GDM1 (cell line): ENCODE results near the gene RPL27.

Experiments
- DNase-seq: peaks from one replicate; lab custom pipeline; 2025; lab: John Stamatoyannopoulos, UW

Gene RPL27

DNA sequence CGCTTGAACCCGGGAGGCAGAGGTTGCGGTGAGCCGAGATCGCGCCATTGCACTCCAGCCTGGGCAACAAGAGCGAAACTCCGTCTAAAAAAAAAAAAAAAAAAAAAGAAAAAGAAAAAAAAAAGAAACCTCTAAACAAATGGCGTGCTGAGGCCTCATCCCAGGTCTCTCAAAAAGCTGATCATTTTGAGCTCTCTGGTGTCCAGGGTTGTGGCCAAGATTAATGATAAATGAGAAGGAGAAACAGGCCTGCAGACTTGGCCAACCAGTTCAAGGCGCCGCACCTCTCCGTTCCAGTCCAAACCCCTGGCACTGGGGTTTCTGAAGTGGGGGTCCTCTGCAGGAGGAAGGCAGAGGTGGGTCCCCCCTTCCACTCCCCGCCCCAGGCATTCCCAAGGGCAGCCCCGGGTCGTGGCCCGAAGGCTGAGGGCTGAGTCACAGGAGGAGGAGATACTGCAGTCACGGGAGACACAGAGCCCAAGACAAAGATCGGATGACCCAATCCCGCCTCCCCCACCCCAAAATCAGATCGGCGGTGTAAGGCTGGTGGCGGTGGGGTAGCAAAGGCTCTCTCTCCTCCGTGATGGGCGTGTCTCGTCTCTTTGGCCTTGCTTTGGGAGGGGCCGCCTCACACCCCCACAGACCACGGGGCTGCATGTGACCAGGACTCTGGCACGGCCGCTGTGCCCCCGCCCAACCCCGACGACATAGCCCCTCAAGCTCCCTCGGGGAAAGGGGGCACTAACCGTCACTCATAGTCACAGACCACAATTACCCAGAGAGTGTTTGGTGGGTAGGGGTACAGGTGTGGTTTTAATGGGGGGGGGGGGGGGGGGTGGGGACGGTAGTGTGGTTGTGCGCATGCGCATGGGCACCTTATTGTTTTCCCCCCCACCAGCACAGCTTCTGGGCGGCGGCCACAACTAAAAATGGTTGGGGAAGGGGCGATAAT, 22.8 kb downstream of the RPL27 start:
- no peak for DNase-seq

DNA sequence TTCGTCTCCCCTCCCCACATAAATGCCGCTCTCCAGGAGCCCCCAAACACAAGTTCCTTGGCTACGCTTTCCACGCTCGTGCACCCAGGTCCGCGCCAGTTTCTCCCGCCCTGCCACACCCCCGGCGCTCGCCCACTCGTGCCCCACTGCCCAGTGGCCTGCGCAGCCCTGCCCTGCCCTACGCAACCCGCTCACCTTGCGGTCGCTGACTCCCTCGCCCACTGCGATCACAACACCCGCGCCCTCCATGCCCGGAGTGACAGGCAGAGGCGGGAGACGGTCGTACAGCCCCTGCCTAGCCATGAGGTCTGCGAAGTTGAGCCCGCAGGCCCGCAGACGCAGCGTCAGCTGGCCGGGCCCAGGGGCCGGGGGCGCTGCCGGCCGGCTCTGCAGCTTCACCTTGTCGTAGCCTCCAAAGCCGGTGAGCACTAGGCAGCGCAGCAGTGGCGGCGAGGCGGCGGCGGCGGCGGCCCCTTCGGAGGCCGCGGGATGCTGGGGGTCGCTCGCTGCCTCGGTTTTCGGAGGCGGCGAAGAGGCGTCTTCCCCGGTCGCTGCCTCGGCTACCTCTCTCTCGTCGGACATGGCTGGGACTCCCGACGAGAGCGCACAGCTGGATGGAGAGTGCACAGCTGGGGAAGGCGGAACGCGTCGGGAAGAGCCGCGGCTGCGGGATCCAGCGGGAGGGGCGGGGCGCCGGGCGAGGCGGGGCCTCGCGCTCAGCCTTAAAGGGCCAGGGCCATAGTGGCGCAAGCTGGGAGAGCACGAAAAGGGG, 23.7 kb downstream of the RPL27 start, which contains the start of gene VAT1:
Gene VAT1 (minus strand): TSS at position 645 of the 772 bp plus-strand sequence. CDS start 63 bp downstream, at position 582.
- DNase-seq, result peak; percentile 46

DNA sequence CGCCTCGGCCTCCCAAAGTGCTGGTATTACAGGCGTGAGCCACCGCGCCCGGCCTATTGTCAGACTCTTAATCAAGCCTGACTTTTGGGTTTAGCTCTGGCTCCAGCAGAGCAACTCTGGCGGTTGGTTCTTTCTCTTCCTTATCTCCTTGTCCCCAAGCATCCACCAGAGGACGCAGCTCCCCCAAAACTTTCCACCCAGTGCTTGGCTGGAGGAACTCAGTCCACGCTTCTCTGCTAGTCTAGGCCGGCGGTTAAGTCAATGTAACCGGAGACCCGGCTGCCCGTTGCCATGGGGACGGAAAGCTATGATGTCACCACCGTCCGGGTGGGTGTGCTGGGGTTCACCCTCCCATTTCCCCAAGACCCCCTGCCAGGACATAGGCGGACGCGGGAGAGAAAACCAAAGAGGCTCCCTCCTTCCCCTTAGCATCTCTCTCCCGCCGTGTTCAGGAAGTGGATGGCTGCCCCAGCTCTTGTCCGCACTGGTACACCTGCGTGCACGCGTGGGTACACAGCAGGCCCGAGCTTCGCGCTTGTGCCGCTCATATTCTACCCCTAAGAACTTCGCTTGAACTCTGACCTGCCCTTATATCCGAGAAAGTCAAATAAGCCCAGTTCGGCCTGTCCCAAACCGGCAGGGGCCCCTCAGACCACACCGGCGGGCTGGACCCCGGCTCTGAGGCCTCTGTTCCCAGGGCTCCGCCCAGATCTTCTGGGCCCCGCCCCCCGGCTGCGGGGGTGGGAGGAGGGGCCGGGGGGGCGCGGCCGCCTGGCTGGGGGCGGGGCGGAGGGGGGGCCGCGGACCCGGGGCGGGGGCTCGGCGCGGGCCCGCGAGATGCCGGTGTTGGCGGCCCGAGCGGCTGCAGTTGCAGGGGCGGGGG, 26.4 kb downstream of the RPL27 start, which contains the start of gene RND2:
Gene RND2 (plus strand): TSS at position 825 of the 883 bp plus-strand sequence. CDS start 117 bp downstream, outside the sequence.
- DNase-seq, result peak; percentile 77

DNA sequence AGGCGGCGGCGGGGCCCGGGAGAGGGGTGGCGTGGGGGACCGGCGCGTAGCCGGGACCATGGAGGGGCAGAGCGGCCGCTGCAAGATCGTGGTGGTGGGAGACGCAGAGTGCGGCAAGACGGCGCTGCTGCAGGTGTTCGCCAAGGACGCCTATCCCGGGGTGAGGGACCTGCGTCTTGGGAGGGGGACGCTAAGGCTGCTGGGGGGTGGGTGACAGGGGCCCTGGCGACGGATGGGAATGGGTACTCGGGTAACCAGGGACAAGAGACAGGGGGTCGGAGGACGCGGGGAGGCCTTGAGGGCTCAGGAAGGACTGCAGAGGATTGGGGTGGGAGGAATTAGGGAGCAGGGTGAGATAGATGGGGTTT, 27.1 kb downstream of the RPL27 start:
- DNase-seq, result no peak

DNA sequence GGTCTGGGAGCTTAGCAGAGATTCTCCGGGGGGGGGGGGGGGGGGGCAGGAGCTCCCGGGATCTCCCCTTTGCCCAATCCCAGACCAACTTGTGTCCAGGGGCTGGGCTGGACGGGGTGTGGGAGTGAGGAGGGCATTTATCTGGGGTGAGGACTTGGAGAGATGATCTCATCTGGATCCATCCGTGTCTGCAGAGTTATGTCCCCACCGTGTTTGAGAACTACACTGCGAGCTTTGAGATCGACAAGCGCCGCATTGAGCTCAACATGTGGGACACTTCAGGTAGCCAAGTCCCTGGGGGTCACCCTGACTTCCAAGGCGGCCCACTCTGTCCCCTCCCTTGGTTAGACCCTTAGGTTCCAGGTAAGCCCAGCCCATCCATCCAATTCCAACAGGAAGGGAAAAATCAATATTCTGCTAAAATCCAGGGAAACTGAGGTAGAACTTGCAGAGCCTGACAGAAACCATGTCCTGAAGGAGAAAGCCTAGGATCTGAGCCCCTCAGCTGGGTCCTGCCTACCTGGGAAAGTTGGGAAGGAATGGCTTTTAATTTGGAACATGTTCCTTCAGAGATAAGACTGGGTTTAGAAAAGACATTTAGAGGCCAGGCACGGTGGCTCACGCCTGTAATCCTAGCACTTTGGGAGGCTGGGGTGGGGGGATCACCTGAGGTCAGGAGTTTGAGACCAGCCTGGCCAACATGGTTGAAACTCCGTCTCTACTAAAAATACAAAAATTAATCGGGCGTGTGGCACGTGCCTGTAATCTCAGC, 27.7 kb downstream of the RPL27 start:
- no peak for DNase-seq

DNA sequence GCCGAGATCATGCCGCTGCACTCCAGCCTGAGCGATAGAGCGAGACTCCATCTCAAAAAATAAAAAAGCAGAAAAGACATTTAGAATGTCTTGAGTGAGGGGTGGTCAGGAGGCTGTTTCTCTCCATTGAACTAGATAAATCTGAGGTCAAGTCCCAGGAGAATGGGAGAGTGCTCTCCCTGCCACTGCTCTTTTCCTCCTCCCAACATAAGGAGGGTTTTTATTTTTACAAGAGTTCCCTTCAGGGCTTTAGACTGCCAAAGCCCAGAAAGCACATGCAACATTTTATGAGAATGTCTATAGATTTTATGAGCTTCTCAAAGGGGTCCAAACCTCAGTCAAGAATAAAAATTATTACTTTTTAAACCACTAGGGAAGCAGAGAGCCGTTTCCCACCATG, 28.4 kb downstream of the RPL27 start:
- no peak for DNase-seq

DNA sequence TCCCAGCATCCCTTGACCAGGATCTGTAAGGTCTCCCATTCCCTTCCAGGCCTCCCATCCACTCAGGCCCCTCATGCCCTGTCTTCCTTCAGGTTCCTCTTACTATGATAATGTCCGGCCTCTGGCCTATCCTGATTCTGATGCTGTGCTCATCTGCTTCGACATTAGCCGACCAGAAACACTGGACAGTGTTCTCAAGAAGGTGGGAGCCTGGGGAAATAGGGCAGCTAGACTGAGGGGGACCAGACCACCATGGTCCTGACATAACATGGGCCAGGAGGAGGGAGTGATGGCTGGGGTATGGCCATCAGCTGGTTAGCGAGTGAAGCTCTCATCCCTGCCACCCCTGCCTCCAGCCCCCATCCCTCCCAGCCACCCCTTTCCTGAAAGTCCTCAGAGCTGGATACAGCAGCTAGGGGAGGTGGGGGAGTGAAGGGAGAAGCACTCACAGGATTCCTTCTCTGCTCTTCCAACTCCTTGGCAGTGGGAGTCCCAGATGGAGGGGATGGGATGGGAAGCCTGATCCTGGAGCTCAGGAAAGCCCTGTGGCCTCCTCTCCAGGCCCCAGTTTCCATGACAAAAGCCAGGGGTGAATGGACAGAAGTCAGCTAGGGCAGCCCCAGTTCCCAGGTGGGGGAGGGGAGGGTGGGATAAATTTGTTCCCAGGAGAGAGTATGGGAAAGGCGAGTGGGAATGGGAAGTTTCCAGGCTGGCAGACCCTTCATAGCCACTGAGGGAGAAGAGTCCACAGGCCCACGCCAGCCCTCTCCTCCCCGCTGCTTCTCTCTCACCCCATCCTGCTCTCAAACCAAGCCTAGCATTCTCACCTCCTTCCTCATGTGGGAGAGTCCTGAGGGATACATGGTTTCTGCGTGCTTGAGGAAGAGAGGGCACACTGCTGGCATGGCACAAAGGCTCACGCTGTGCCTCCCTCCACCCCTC, 29.1 kb downstream of the RPL27 start:
- DNase-seq, result no peak

DNA sequence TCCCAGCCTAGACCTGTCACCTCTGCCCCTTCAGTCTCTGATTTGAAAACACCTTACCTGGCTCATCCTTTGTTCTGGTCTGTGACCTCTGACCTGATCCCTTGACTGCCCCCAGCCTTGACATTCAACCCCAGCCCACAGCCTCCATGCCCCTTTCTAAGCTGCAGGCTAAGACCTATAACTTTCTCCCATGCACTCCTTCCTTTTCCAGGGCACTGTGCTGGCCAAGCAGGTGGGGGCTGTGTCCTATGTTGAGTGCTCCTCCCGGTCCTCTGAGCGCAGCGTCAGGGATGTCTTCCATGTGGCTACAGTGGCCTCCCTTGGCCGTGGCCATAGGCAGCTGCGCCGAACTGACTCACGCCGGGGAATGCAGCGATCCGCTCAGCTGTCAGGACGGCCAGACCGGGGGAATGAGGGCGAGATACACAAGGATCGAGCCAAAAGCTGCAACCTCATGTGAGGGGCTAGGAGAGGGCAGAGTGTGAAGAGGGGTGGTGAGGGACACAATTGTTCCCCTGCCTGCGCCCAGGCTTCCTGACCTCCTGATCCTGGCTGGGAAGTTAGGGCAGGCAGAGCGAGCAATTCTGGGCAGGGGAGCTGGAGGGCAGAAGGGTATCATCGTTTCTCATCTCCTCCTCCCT, 30.1 kb downstream of the RPL27 start:
- DNase-seq, result no peak

DNA sequence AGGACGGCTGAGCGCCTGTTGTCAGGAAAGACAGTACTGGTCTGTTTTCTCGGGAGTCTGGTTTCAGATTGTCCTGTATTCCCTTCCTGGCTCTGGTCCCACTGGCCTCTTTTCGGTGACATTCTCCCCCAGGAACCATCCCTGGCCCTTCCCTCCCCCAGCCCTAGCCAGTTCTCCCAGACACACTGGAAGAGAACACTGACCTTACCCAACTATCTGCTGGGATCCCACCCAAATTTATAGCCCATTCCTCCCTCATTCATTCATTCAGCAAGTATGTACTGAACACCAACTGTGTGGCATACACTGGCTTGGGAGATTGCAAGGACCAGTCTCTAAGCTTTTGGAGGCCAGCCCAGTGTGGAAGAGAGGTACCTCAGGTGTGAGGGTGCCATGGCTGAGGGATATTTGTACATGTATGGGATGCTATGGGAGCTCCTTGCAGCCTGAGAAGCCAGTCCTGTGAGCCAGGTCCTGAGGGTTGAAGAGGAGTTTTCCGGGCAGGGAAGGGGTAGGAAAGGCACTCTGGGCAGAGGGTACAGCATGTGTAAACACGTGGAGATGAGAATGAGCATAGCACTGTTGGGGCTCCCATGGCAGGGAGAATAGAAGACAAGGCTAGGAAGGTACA, 32.0 kb downstream of the RPL27 start:
- DNase-seq, result no peak

DNA sequence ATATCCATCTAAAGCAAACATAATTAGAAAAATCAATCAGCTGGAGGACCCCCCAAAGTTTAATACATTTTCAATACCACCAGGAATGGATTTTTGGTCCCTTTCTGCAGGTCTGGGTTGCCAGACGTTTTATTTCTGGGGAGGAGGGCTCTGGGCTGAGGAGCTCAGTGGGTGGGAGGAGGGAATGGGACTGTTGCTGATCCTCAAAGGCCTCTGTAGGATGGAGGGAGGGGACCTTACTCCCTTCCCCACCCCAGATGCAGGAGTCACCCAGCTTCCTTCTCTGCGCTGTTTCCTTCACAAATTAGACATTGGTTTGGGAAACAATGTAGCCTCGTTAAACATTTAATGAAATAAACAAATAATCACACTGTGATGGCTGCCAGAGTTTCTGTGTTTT, 33.4 kb downstream of the RPL27 start:
- DNase-seq, result no peak

DNA sequence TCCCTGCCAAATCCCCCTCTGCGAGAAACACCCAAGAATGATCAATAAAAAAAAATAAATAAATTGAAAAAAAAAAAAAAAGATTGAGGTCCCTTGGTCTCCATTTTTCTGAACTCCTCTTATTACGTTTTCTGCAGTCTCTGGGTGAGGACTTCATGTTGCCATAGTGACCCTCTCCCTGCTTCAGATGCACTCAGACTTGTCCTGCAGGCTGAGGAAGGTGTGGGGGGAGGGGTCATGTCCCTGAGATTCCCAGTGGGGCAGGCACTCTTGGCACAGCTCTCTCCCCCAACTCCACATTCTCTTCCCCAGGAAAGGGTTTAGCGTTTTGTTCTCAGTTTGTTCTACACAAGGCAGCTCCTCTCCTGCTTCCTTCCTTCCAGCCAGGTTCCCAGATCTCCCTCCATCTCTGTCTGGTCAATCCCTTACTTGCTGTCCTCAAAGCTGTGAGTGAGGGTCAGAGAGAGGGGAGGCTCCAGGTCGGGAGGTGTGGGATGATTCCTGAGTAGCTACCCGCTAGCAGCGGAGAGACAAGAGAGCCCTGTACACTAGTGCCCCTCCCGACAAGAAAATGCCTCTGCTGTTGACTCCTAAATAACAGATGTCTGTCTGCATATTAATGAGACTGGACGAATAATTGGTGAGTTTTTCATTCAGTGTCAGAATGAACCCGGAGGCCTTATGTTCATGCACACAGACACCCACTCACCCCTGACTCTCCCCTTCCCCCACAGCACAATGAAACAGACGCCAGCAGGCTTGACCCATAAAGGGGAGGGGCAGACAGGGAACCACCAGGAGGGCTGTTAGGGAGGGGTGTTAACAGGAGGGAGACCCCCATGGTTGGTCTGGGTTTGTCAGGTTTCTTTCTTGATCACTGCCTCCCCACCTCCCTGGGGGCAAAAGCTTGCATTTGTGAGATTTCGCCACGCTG, 36.0 kb downstream of the RPL27 start:
- no peak for DNase-seq

DNA sequence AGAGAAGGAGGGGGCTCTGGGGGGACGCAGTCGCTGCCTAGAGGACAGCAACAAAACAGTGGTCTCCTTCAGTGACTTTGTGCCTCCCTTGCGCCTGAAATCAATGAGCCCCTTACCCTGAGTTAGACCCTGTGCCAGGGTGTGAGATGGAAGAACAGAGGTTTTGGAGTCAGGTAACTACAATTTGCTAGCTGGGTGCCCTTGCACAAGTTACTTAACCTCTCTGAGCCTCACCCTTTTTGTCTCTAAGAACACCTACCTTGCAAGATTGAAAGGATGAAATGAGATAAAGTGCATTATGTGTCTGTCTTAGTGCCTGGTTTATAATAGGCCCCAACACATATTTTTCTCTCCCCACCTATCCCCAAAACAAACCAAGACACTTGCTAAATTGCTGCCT, 36.7 kb downstream of the RPL27 start:
- no peak for DNase-seq

DNA sequence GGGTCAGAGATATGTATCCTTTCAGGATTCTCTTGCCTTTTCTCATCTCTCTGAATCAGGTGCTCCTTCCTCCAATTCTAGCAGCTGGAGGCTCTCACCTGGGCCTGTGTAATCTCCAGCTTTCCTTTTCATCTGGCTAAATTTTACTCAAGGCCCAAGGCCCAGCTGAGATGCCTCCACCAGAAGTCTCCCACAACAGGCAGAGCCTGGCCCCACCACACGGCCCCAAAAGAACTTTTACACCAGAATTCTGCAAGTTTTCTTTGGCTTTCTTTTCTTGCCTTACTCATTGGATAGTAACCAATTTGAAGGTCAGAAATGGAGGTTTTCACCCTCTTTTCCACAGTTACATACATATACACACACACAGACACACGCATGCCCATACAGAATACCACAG, 41.4 kb downstream of the RPL27 start:
- DNase-seq, result no peak

DNA sequence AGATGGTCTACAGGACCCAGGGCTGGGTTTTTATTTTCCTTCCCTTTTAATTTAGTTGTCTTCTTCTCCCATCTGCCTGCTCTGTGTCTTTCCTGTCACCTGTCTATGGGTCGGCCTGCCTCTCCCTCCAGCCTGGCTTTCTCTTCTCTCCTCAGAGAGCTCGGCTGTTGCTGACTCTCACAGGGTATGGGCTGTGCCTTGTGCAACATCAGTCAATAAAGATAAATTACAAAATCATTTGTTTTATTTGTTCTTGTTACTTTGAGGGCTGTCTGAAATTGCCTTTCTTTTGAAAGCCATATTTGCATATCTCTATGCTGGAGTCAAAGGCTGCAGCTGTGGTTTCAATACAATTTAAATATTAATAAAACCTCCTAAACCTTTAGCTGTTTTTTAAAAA, 42.4 kb downstream of the RPL27 start:
- no peak for DNase-seq

DNA sequence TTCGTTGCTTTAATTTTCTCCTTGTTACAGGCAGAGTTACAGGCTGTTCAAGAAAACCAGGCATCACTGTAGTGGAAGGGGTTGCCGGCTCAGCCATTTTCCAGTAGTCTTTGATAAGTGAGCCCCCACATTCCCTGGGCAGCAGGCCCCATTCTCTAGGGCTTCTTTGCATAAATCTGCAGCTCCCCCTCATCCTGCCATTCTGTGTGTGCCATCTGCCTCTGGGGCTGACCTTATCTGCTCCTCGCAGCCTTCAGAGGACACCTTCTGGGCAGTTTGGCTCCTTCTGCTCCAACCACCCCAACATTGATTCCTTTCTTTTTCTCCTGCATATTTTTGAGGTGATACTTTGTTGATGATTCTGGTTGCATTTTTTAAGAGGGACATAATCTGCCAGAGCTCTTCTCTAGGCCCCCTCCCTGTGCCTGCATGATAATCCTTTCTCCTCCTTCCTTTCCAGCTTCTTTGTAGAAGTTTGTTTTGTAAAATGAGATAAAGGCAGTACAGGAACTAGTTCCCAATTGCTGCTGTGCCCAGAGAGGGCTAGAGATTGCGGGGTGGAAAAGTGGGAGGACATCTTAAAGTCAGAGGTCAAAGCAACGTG, 43.9 kb downstream of the RPL27 start:
- DNase-seq, result no peak

DNA sequence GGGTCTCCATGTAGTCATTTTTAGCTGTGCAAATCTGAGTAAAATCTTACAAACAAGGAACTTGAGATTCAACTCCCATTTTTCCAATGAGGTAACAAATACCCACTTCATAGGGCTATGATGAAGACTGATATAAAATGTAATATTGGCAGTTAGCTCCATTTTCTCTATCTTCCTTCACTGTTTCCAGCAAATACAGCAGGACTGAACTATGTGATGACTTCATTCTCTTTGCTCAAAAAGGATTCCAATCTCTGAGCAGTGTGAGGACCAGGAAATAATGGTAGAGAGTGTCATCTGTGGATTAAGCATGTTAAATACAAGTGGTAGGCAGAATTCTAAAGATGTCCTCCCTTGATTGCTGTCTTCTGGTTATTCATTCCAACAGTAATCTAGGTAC, 45.1 kb downstream of the RPL27 start:
- no peak for DNase-seq

DNA sequence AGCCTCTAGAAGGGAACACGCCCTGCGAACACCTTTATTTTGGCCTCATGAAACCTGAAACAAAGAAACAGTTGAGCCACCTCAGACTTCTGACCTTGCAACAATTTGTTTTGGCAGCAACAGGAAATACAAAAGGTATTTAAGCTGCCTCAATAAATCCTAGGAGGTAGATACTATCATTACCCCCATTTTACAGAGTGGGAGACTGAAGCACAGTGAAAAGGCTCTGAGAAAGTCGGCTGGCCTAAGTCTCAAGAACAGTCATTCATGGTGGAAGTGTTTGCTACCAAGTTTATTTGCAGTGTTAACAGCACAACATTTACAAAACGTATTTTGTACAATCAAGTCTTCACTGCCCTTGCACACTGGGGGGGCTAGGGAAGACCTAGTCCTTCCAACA, 45.8 kb downstream of the RPL27 start:
- DNase-seq, result no peak

DNA sequence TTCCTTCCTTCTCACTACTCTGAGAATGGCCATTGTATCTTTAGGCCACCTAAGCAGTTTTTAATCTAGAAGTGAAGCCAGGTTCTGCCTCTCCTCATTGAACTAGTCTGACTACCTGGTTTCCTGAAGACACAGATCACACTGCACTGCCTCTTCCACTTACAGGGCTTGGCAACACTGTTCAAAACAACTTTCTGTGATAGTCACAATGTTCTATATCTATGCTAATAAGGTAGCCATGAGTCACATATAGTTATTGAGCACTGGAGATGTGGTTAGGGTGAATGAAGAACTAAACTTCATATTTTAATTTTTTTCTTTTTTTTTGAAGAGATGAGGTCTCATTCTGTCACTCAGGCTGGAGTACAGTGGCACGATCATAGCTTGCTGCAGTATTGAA, 53.8 kb downstream of the RPL27 start:
- DNase-seq, result no peak
